Tibial nerve (tissue), 4 donors: ENCODE data around the gene FGF1. TPM values are rescaled to one million over a fixed set of nuclear protein-coding genes. Genes with fewer than 3 reads are reported as not detected.

ENCODE experiments used
- DNase-seq, 2 donors: peaks; one replicate each; pipeline ENCODE4 v3.0.0-alpha.2; 2019; ENCODE audit warnings: low spot score in 2 of 2
- H3K27ac ChIP-seq, 4 donors: fragments of 200-600 bp; sonication (generic) in 3 of 4; one replicate each; pipeline ENCODE4 v1.5.1; 2017 to 2019; ENCODE audit warnings: mild to moderate bottlenecking in 1 of 4
- H3K27me3 ChIP-seq, 2 donors: fragments of 200-600 bp; sonication (generic) in 1 of 2; one replicate each; pipeline versions ENCODE4 v1.5.1 to v1.6.0; 2017 to 2019
- H3K36me3 ChIP-seq, 3 donors: fragments of 200-600 bp; sonication (generic); one replicate each; pipeline ENCODE4 v1.5.1; 2018 to 2019
- H3K4me1 ChIP-seq, 4 donors: fragments of 200-600 bp; sonication (generic) in 3 of 4; one replicate each; pipeline ENCODE4 v1.5.1; 2017 to 2019
- H3K4me3 ChIP-seq, 4 donors: fragments of 200-600 bp; sonication (generic) in 3 of 4; one replicate each; pipeline ENCODE4 v1.5.1; 2017 to 2019; ENCODE audit warnings: mild to moderate bottlenecking in 1 of 4, moderate library complexity in 1 of 4
- H3K9me3 ChIP-seq, 4 donors: fragments of 200-600 bp; sonication (generic) in 3 of 4; one replicate each; pipeline ENCODE4 v1.5.1; 2017 to 2019
- EP300 ChIP-seq, 2 donors: sonication (generic); formaldehyde crosslinking; IDR thresholded peaks; one replicate each; pipeline ENCODE4 v1.6.1; 2017; ENCODE audit warnings: antibody characterized with exemption in 2 of 2, mild to moderate bottlenecking in 1 of 2
- POLR2A ChIP-seq, 2 donors: fragments of 450-650 bp; IDR thresholded peaks; one replicate each; pipeline ENCODE4 v1.6.1; 2017; ENCODE audit warnings: antibody characterized with exemption in 2 of 2, mild to moderate bottlenecking in 2 of 2, moderate library complexity in 2 of 2
- WGBS, 2 donors: methylation state at CpG; one replicate each; pipeline ENCODE4 v1.1.5; 2018; 5-methylcytosine and 5-hydroxymethylcytosine counted together
- total RNA-seq, 4 donors: library from RNA; depleted of rRNA; stranded (reverse); fragments of >200 nt; gene quantifications; one replicate each; pipeline ENCODE4 v1.1.0, GENCODE V29; 2016
- TF ChIP-seq, protein P1 (sequence below), 5 experiments: fragments of 200-600 bp in 3 of 5; fragments of 450-650 bp in 2 of 5; sonication (generic) in 3 of 5; IDR thresholded peaks; one replicate each; pipeline ENCODE4 v1.5.1; 2016 to 2019; ENCODE audit warnings: antibody characterized with exemption in 5 of 5, mild to moderate bottlenecking in 3 of 5, moderate library complexity in 2 of 5

The FGF1 gene
- total RNA-seq, 4 donors from 2014 or later: 38.1 to 131 (median 115) TPM

GRCh38 chr5:142677198-142677597, 8.7 kb downstream of the FGF1 start:
- no peak overlapping the region for H3K27ac ChIP-seq
- no peaks in the 10 kb centered on the region for H3K36me3 ChIP-seq
- TF ChIP-seq POLR2A (IDR thresholded peaks at IDR 0.05): no peak
- TF ChIP-seq EP300 (IDR thresholded peaks at IDR 0.05): no peak
- TF ChIP-seq, protein P1, sequence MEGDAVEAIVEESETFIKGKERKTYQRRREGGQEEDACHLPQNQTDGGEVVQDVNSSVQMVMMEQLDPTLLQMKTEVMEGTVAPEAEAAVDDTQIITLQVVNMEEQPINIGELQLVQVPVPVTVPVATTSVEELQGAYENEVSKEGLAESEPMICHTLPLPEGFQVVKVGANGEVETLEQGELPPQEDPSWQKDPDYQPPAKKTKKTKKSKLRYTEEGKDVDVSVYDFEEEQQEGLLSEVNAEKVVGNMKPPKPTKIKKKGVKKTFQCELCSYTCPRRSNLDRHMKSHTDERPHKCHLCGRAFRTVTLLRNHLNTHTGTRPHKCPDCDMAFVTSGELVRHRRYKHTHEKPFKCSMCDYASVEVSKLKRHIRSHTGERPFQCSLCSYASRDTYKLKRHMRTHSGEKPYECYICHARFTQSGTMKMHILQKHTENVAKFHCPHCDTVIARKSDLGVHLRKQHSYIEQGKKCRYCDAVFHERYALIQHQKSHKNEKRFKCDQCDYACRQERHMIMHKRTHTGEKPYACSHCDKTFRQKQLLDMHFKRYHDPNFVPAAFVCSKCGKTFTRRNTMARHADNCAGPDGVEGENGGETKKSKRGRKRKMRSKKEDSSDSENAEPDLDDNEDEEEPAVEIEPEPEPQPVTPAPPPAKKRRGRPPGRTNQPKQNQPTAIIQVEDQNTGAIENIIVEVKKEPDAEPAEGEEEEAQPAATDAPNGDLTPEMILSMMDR (IDR thresholded peaks at IDR 0.05): no peak
- H3K27me3 ChIP-seq: no peaks in the 10 kb centered on the region
- no peak overlapping the region for H3K4me3 ChIP-seq
- peaks cover 0 to 21% (median 11%) of the 10 kb centered on the region in 4 donors for H3K4me1 ChIP-seq
- H3K9me3 ChIP-seq: no peaks in the 10 kb centered on the region
- 68 to 70% methylated on average over 2 of the region's 2 CpGs for WGBS, 2 donors
- no peak for DNase-seq

DNA sequence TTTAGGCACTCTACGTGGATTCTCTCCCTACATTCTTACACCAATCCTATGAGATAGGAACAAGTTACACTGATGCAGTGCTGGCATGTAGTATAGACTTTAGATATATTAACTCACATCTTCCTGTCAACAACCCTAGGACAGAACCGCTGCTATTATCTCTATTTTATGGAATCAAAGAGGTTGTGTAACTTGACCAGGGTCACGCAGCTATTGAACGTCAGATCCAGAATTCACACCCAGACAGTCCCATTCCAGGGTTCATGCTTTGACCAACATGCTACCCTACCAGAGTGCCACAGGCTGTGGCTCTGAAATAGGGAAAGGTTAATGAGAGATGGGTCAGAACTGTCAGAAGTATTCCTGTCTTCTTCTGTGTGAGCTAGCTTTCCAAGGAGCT, 9.6 kb downstream of the FGF1 start:
- WGBS, 2 donors: 81 to 84% methylated on average over 4 of the region's 4 CpGs
- TF ChIP-seq, protein P1 (IDR thresholded peaks at IDR 0.05): no peak
- no peak for TF ChIP-seq EP300 (IDR thresholded peaks at IDR 0.05)
- no peak for TF ChIP-seq POLR2A (IDR thresholded peaks at IDR 0.05)
- no peaks in the 10 kb centered on the region for H3K9me3 ChIP-seq
- H3K4me3 ChIP-seq: no peak overlapping the region
- no peak for DNase-seq
- H3K27ac ChIP-seq: no peak overlapping the region
- peaks cover 0 to 26% (median 13%) of the 10 kb centered on the region in 4 donors for H3K4me1 ChIP-seq
- no peaks in the 10 kb centered on the region for H3K27me3 ChIP-seq
- no peaks in the 10 kb centered on the region for H3K36me3 ChIP-seq

DNA sequence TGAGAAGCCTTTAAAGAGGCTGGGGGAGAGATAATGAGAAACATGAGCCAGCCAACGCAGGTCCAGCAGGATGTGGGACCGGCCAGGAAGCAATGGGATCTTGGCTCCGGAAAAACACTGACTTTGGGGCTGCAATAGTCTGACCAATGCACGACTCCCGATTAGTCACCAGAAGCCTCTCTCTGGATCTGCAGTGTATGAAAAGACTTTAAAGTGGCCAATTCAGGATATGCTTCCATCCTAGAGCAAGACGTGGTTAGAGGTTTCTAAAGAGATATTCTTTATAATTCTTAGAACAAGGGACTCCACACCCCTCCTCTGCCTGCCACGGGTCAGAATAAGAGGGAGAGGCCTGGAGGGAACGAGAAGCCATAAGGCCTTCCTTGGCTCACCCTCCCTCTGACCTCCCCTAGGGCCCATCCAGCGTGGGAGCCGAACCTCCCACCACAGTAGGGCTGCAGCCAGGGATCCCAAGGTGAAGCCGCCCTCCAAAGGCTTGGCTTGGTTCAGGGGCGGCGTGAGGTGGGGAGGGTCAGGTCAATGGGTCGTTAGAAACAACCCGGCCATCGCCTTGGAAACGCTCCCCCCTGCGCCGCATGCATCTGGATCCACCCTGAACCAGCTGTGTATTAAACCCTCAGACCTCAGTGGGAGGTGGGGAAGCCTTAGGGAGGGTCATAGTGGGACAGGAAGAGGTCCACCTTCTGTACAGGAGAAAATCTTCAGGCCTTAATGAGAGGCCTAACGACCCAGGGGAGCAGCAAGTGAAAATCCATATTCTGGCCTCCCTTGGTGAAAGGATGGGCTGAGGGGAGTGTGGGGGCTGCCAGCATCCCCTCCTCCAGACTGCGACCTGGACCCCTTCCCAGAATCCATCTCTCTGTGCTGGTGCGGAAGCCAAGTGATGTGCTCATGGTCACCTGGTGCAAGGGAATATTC, 11.1 kb downstream of the FGF1 start:
- WGBS, 2 donors: 51% methylated on average over 11 to 22 of the region's 22 CpGs
- Histone ChIP-seq H3K4me3 (no peak overlapping the region), H3K4me1 (peaks cover 0 to 30% (median 18%) of the 10 kb centered on the region in 4 donors), H3K9me3 (no peaks in the 10 kb centered on the region), H3K27ac (peak overlapping the region in 2 of 4 donors; percentile 74 to 79), H3K27me3 (no peaks in the 10 kb centered on the region), H3K36me3 (no peaks in the 10 kb centered on the region)
- TF ChIP-seq EP300 (IDR thresholded peaks at IDR 0.05) (no peak), POLR2A (IDR thresholded peaks at IDR 0.05) (no peak)
- TF ChIP-seq, protein P1 (IDR thresholded peaks at IDR 0.05): no peak
- DNase-seq: no peak

GRCh38 chr5:142671801-142672200, 14.1 kb downstream of the FGF1 start:
- H3K36me3 ChIP-seq: no peaks in the 10 kb centered on the region
- TF ChIP-seq POLR2A (IDR thresholded peaks at IDR 0.05): no peak
- TF ChIP-seq, protein P1 (IDR thresholded peaks at IDR 0.05): no peak
- no peak for TF ChIP-seq EP300 (IDR thresholded peaks at IDR 0.05)
- no peaks in the 10 kb centered on the region for H3K9me3 ChIP-seq
- 62 to 63% methylated on average over 1 of the region's 1 CpG for WGBS, 2 donors
- no peak for DNase-seq
- peak overlapping the region in 3 of 4 donors; percentile 11 to 58 (median 44) for H3K27ac ChIP-seq
- H3K4me3 ChIP-seq: no peak overlapping the region
- H3K27me3 ChIP-seq: no peaks in the 10 kb centered on the region
- peaks cover 0 to 40% (median 23%) of the 10 kb centered on the region in 4 donors for H3K4me1 ChIP-seq

GRCh38 chr5:142671266-142671665, 14.6 kb downstream of the FGF1 start:
- Histone ChIP-seq H3K27me3 (no peaks in the 10 kb centered on the region), H3K36me3 (no peaks in the 10 kb centered on the region), H3K4me1 (peaks cover 0 to 40% (median 23%) of the 10 kb centered on the region in 4 donors), H3K9me3 (no peaks in the 10 kb centered on the region), H3K27ac (peak overlapping the region in 3 of 4 donors; percentile 11 to 58 (median 44)), H3K4me3 (no peak overlapping the region)
- 29 to 32% methylated on average over 3 of the region's 3 CpGs for WGBS, 2 donors
- TF ChIP-seq EP300 (IDR thresholded peaks at IDR 0.05) (no peak), POLR2A (IDR thresholded peaks at IDR 0.05) (no peak)
- TF ChIP-seq, protein P1 (IDR thresholded peaks at IDR 0.05): no peak
- DNase-seq: no peak
